HepG2 (cell line): ENCODE results near the gene CDV3. TPM values are rescaled to one million over a fixed set of nuclear protein-coding genes. Genes with fewer than 3 reads are reported as not detected.

Source experiments
- ADNP ChIP-seq: sonication (generic); formaldehyde crosslinking; IDR thresholded peaks from 2 replicates; pipeline ENCODE4 v1.4.0; 2020; ENCODE audit warnings: missing genetic modification reagents
- ATAD3A ChIP-seq: sonication (generic); formaldehyde crosslinking; IDR thresholded peaks from 2 replicates; pipeline ENCODE4 v1.4.0; 2020; ENCODE audit warnings: missing genetic modification reagents
- KAT2B ChIP-seq: fragments of 150-350 bp; IDR thresholded peaks from 2 replicates; pipeline ENCODE4 v1.6.1; 2014; ENCODE audit warnings: low read depth, low read length, borderline replicate concordance
- KAT8 ChIP-seq: IDR thresholded peaks from 2 replicates; pipeline ENCODE4 v1.6.1; 2016; ENCODE audit warnings: missing genetic modification reagents, missing compliant biosample characterization
- KDM3A ChIP-seq: IDR thresholded peaks from 2 replicates; pipeline ENCODE4 v1.6.1; 2018; ENCODE audit warnings: low read depth, missing compliant biosample characterization
- MBNL3 ChIP-seq: fragments of 250-450 bp; sonication (Bioruptor Pico); conservative IDR thresholded peaks from 2 replicates; pipeline ENCODE4 v1.8.0; 2022; ENCODE audit warnings: mild to moderate bottlenecking, inconsistent platforms
- MTF2 ChIP-seq: sonication (generic); formaldehyde crosslinking; IDR thresholded peaks from 2 replicates; pipeline ENCODE4 v1.5.0; 2020; ENCODE audit warnings: missing genetic modification reagents, borderline replicate concordance
- NFE2L1 ChIP-seq: sonication (generic); formaldehyde crosslinking; IDR thresholded peaks from 2 replicates; pipeline ENCODE4 v1.4.0; 2020; ENCODE audit warnings: missing genetic modification reagents, mild to moderate bottlenecking, borderline replicate concordance
- NFYB ChIP-seq: sonication (generic); formaldehyde crosslinking; IDR thresholded peaks from 2 replicates; pipeline ENCODE4 v1.4.0; 2020; ENCODE audit warnings: missing genetic modification reagents
- NR1H2 ChIP-seq: sonication (generic); formaldehyde crosslinking; IDR thresholded peaks from 2 replicates; pipeline ENCODE4 v1.8.1; 2022; ENCODE audit warnings: low read depth, missing genetic modification reagents, borderline replicate concordance
- ONECUT2 ChIP-seq: sonication (generic); formaldehyde crosslinking; IDR thresholded peaks from 2 replicates; pipeline ENCODE4 v1.4.0; 2020; ENCODE audit warnings: missing genetic modification reagents
- RCOR2 ChIP-seq: IDR thresholded peaks from 2 replicates; pipeline ENCODE4 v1.6.1; 2016; ENCODE audit warnings: missing biosample characterization, missing genetic modification reagents
- RELA ChIP-seq: sonication (generic); formaldehyde crosslinking; IDR thresholded peaks from 2 replicates; pipeline ENCODE4 v1.4.0; 2020; ENCODE audit warnings: missing genetic modification reagents
- REXO4 ChIP-seq: sonication (generic); formaldehyde crosslinking; IDR thresholded peaks from 2 replicates; pipeline ENCODE4 v1.8.0; 2022; ENCODE audit warnings: missing genetic modification reagents, mild to moderate bottlenecking, borderline replicate concordance
- RFXAP ChIP-seq: sonication (generic); formaldehyde crosslinking; IDR thresholded peaks from 2 replicates; pipeline ENCODE4 v1.4.0; 2020; ENCODE audit warnings: missing genetic modification reagents, borderline replicate concordance
- TCF7L2 ChIP-seq: IDR thresholded peaks from 2 replicates; pipeline ENCODE4 v1.6.1; 2011; ENCODE audit warnings: mild to moderate bottlenecking, low read depth, low read length, moderate library complexity
- ZFP36L1 ChIP-seq: sonication (generic); formaldehyde crosslinking; IDR thresholded peaks from 2 replicates; pipeline ENCODE4 v1.8.0; 2022; ENCODE audit warnings: mild to moderate bottlenecking, missing genetic modification reagents, moderate library complexity
- ZFX ChIP-seq: sonication (generic); formaldehyde crosslinking; IDR thresholded peaks from 2 replicates; pipeline ENCODE4 v1.4.0; 2020; ENCODE audit warnings: mild to moderate bottlenecking, low read depth, missing genetic modification reagents, moderate library complexity
- ZMAT3 ChIP-seq: sonication (generic); formaldehyde crosslinking; conservative IDR thresholded peaks from 2 replicates; pipeline ENCODE4 v1.7.0; 2021; ENCODE audit warnings: missing genetic modification reagents
- ZNF331 ChIP-seq: sonication (generic); formaldehyde crosslinking; IDR thresholded peaks from 2 replicates; pipeline ENCODE4 v1.4.0; 2020; ENCODE audit warnings: missing genetic modification reagents
- ZNF607 ChIP-seq: sonication (generic); formaldehyde crosslinking; IDR thresholded peaks from 2 replicates; pipeline ENCODE4 v1.5.1; 2020; ENCODE audit warnings: missing genetic modification reagents, mild to moderate bottlenecking, borderline replicate concordance
- ZNF768 ChIP-seq: sonication (generic); formaldehyde crosslinking; IDR thresholded peaks from 2 replicates; pipeline ENCODE4 v1.4.0; 2020; ENCODE audit warnings: missing genetic modification reagents
- polyA plus RNA-seq, 8 experiments: library from polyadenylated mRNA; depleted of rRNA in 3 of 8; stranded (reverse) in 7 of 8; unstranded in 1 of 8; fragments of >200 nt; fragmentation: Illumina TruSeq in 4 of 8; extraction: Trizol in 4 of 8; gene quantifications; 2 replicates each; pipeline versions ENCODE4 v1.2.1 to v1.2.3, GENCODE V29; 2011 to 2016; ENCODE audit warnings: low read depth in 4 of 8, missing spikeins in 1 of 8, mixed read lengths in 1 of 8; ENCODE audit not compliant: insufficient read depth in 1 of 8
- total RNA-seq, 5 experiments: library from RNA; depleted of rRNA; stranded (reverse); fragments of >200 nt; fragmentation: Illumina TruSeq; extraction: Trizol; gene quantifications; 2 replicates each; pipeline ENCODE4 v1.2.3, GENCODE V29; 2016; ENCODE audit warnings: low read depth in 1 of 5
- TF ChIP-seq, protein P1 (sequence below): sonication (generic); formaldehyde crosslinking; IDR thresholded peaks from 2 replicates; pipeline ENCODE4 v1.4.0; 2020; ENCODE audit warnings: low read depth, missing genetic modification reagents
- TF ChIP-seq, protein P2 (sequence below): sonication (generic); formaldehyde crosslinking; IDR thresholded peaks from 2 replicates; pipeline ENCODE4 v1.4.0; 2020; ENCODE audit warnings: mild to moderate bottlenecking, missing genetic modification reagents
- TF ChIP-seq, protein P3 (sequence below): sonication (generic); formaldehyde crosslinking; IDR thresholded peaks from 2 replicates; pipeline ENCODE4 v1.4.0; 2020; ENCODE audit warnings: mild to moderate bottlenecking, missing genetic modification reagents, borderline replicate concordance

The CDV3 gene
- total and polyA plus RNA-seq, 2 of the 13 experiments (the other 11 are each of a cell fraction or from before 2014, with no cell fraction given): 46.6 to 145 TPM

DNA sequence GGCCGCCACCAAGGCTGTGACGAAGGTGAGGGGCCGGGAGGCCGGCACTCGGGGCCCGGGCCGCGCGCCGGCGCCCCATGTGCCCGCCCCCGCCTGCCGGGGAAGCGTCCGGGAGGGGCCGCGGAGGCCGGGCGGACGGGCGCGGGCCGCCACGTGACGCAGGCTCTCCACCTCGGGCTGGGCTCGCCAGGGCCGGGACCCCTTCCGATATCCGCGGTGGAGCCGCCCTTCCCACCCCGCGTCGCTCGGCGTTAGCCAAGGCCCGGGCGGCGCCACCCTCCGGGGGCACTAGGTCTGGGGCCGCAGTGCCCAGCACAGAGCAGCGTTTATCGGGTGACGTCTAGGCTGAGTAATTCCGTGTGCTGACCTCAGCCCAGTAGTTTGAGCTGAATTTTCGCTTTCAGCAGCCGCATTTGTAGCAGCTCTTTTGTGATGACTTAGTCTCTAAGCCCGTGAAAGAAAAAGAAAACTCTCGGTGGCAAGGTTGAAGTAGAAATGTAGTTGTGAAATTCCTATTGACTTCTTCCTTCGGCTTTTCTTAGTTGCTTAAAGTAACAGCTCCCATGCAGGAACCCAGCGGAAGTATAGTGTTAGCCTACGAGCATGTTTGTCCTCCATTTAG, 885 bp downstream of the CDV3 start (continued):
- TF ChIP-seq ADNP (no peak), RCOR2 (CRISPR knock-in tag) (no peak), RFXAP (no peak), NFE2L1 (CRISPR knock-in tag) (no peak), ATAD3A (CRISPR knock-in tag) (no peak), ZNF768 (CRISPR knock-in tag) (peak; percentile 22; the same call in 1 of the 2 replicates), KAT8 (CRISPR knock-in tag) (peak; percentile 5; the same call in 1 of the 2 replicates), ZNF331 (CRISPR knock-in tag) (peak; percentile 35; the same call in 1 of the 2 replicates), REXO4 (CRISPR knock-in tag) (no peak), ONECUT2 (CRISPR knock-in tag) (no peak), ZMAT3 (CRISPR knock-in tag) (0 out of 2 replicates have a peak, but pooled peaks have one; percentile 43), MBNL3 (no peak), ZNF607 (CRISPR knock-in tag) (no peak), RELA (no peak), ZFP36L1 (CRISPR knock-in tag) (0 out of 2 replicates have a peak, but pooled peaks have one; percentile 55), ZFX (CRISPR knock-in tag) (no peak; the same call in 1 of the 2 replicates), KAT2B (no peak), MTF2 (CRISPR knock-in tag) (no peak), KDM3A (no peak), TCF7L2 (no peak), NFYB (CRISPR knock-in tag) (no peak), NR1H2 (CRISPR knock-in tag) (no peak)
- TF ChIP-seq, protein P1, sequence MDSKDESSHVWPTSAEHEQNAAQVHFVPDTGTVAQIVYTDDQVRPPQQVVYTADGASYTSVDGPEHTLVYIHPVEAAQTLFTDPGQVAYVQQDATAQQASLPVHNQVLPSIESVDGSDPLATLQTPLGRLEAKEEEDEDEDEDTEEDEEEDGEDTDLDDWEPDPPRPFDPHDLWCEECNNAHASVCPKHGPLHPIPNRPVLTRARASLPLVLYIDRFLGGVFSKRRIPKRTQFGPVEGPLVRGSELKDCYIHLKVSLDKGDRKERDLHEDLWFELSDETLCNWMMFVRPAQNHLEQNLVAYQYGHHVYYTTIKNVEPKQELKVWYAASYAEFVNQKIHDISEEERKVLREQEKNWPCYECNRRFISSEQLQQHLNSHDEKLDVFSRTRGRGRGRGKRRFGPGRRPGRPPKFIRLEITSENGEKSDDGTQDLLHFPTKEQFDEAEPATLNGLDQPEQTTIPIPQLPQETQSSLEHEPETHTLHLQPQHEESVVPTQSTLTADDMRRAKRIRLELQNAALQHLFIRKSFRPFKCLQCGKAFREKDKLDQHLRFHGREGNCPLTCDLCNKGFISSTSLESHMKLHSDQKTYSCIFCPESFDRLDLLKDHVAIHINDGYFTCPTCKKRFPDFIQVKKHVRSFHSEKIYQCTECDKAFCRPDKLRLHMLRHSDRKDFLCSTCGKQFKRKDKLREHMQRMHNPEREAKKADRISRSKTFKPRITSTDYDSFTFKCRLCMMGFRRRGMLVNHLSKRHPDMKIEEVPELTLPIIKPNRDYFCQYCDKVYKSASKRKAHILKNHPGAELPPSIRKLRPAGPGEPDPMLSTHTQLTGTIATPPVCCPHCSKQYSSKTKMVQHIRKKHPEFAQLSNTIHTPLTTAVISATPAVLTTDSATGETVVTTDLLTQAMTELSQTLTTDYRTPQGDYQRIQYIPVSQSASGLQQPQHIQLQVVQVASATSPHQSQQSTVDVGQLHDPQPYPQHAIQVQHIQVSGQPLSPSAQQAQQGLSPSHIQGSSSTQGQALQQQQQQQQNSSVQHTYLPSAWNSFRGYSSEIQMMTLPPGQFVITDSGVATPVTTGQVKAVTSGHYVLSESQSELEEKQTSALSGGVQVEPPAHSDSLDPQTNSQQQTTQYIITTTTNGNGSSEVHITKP: peak; percentile 93
- TF ChIP-seq, protein P2, sequence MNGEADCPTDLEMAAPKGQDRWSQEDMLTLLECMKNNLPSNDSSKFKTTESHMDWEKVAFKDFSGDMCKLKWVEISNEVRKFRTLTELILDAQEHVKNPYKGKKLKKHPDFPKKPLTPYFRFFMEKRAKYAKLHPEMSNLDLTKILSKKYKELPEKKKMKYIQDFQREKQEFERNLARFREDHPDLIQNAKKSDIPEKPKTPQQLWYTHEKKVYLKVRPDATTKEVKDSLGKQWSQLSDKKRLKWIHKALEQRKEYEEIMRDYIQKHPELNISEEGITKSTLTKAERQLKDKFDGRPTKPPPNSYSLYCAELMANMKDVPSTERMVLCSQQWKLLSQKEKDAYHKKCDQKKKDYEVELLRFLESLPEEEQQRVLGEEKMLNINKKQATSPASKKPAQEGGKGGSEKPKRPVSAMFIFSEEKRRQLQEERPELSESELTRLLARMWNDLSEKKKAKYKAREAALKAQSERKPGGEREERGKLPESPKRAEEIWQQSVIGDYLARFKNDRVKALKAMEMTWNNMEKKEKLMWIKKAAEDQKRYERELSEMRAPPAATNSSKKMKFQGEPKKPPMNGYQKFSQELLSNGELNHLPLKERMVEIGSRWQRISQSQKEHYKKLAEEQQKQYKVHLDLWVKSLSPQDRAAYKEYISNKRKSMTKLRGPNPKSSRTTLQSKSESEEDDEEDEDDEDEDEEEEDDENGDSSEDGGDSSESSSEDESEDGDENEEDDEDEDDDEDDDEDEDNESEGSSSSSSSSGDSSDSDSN: peak; percentile 60
- TF ChIP-seq, protein P3, sequence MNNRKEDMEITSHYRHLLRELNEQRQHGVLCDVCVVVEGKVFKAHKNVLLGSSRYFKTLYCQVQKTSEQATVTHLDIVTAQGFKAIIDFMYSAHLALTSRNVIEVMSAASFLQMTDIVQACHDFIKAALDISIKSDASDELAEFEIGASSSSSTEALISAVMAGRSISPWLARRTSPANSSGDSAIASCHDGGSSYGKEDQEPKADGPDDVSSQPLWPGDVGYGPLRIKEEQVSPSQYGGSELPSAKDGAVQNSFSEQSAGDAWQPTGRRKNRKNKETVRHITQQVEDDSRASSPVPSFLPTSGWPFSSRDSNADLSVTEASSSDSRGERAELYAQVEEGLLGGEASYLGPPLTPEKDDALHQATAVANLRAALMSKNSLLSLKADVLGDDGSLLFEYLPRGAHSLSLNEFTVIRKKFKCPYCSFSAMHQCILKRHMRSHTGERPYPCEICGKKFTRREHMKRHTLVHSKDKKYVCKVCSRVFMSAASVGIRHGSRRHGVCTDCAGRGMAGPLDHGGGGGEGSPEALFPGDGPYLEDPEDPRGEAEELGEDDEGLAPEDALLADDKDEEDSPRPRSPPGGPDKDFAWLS: no peak
